Upper lobe of left lung (tissue), 6 donors: ENCODE results near the gene KLHL10. TPM values are rescaled to one million over a fixed set of nuclear protein-coding genes. Genes with fewer than 3 reads are reported as not detected.

Experiments
- ATAC-seq, 2 donors: fragments of 200-7000 bp; cut with Tn5 transposase; one replicate each; pipeline ENCODE4 v1.9.1; 2022; ENCODE audit warnings: mild to moderate bottlenecking in 2 of 2, moderate library complexity in 2 of 2; ENCODE audit not compliant: low FRiP score in 2 of 2
- DNase-seq, 2 donors: peaks; one replicate each; pipeline ENCODE4 v3.0.0-alpha.2; 2019 to 2020
- H3K27ac ChIP-seq, 4 donors: fragments of 200-600 bp; sonication (generic); one replicate each; pipeline ENCODE4 v1.5.1; 2016 to 2019
- H3K27me3 ChIP-seq, 4 donors: fragments of 200-600 bp; sonication (generic); one replicate each; pipeline ENCODE4 v1.5.1; 2017 to 2019
- H3K36me3 ChIP-seq, 4 donors: fragments of 200-600 bp; sonication (generic); one replicate each; pipeline ENCODE4 v1.5.1; 2016 to 2019
- H3K4me1 ChIP-seq, 4 donors: fragments of 200-600 bp; sonication (generic); one replicate each; pipeline ENCODE4 v1.5.1; 2018 to 2019
- H3K4me3 ChIP-seq, 4 donors: fragments of 200-600 bp; sonication (generic); one replicate each; pipeline ENCODE4 v1.5.1; 2017 to 2019; ENCODE audit warnings: mild to moderate bottlenecking in 2 of 4, moderate library complexity in 1 of 4
- H3K9me3 ChIP-seq, 4 donors: fragments of 200-600 bp; sonication (generic); one replicate each; pipeline ENCODE4 v1.5.1; 2018 to 2019
- EP300 ChIP-seq, 4 donors: sonication (generic); formaldehyde crosslinking; IDR thresholded peaks; one replicate each; pipeline ENCODE4 v1.5.1; 2017; ENCODE audit warnings: antibody characterized with exemption in 4 of 4, control low read depth in 2 of 4
- POLR2A ChIP-seq, 4 donors: fragments of 450-650 bp; IDR thresholded peaks; one replicate each; pipeline ENCODE4 v1.5.1; 2016 to 2017; ENCODE audit warnings: antibody characterized with exemption in 4 of 4, mild to moderate bottlenecking in 2 of 4
- POLR2AphosphoS5 ChIP-seq, 2 donors: sonication (generic); formaldehyde crosslinking; IDR thresholded peaks; one replicate each; pipeline ENCODE4 v1.5.1; 2017; ENCODE audit warnings: antibody characterized with exemption in 2 of 2
- WGBS, 2 donors: methylation state at CpG; one replicate each; pipeline ENCODE4 v1.1.5; 2017 to 2018; 5-methylcytosine and 5-hydroxymethylcytosine counted together
- total RNA-seq, 6 donors: library from RNA; depleted of rRNA in 4 of 6; stranded (reverse); fragments of >200 nt in 4 of 6; gene quantifications; one replicate each; pipeline versions ENCODE4 v1.1.0 to v1.2.1, GENCODE V29; 2016 to 2021
- TF ChIP-seq, protein P1 (sequence below), 6 experiments: fragments of 450-650 bp in 4 of 6; fragments of 200-600 bp in 2 of 6; sonication (generic) in 2 of 6; IDR thresholded peaks; one replicate each; pipeline ENCODE4 v1.5.1; 2016 to 2019; ENCODE audit warnings: antibody characterized with exemption in 6 of 6
- donor health status: DM: no; HTN: no; CAD: no; lungs with moderate emphysema.
- donor health status: DM: no; HTN: yes; CAD: no; lungs with severe emphysema.

KLHL10 gene
- 1 to 10 TPM in 1 of 6 donors, under 1 TPM in 2, not detected in 3; 0.17 to 1.1 (median 0.37) TPM for total RNA-seq

GRCh38 chr17:41837761-41838538, at the start of gene KLHL10:
Gene KLHL10, plus strand, starts transcription at chr17:41837825. Its CDS starts 108 bp downstream, at chr17:41837933.
- peaks cover 0 to under 1% (median 0%) of the 10 kb centered on the region in 4 donors for H3K36me3 ChIP-seq
- peak within 1 kb of the TSS in 2 of 4 donors; percentile 74 to 78 for H3K27ac ChIP-seq
- no peak for DNase-seq
- H3K27me3 ChIP-seq, result no peaks in the 10 kb centered on the region
- TF ChIP-seq POLR2A (IDR thresholded peaks at IDR 0.05), result no peak
- TF ChIP-seq EP300 (IDR thresholded peaks at IDR 0.05), result no peak
- no peak for TF ChIP-seq POLR2AphosphoS5 (IDR thresholded peaks at IDR 0.05)
- TF ChIP-seq, protein P1, sequence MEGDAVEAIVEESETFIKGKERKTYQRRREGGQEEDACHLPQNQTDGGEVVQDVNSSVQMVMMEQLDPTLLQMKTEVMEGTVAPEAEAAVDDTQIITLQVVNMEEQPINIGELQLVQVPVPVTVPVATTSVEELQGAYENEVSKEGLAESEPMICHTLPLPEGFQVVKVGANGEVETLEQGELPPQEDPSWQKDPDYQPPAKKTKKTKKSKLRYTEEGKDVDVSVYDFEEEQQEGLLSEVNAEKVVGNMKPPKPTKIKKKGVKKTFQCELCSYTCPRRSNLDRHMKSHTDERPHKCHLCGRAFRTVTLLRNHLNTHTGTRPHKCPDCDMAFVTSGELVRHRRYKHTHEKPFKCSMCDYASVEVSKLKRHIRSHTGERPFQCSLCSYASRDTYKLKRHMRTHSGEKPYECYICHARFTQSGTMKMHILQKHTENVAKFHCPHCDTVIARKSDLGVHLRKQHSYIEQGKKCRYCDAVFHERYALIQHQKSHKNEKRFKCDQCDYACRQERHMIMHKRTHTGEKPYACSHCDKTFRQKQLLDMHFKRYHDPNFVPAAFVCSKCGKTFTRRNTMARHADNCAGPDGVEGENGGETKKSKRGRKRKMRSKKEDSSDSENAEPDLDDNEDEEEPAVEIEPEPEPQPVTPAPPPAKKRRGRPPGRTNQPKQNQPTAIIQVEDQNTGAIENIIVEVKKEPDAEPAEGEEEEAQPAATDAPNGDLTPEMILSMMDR (IDR thresholded peaks at IDR 0.05), result no peak
- H3K4me3 ChIP-seq, result peak within 1 kb of the TSS in 3 of 4 donors; percentile 77 to 94 (median 91)
- no peaks in the 10 kb centered on the region for H3K9me3 ChIP-seq
- WGBS, 2 donors, result 89% methylated on average over 15 of the region's 15 CpGs
- H3K4me1 ChIP-seq, result peaks cover 5 to 23% (median 13%) of the 10 kb centered on the region in 4 donors
- no peak for ATAC-seq

GRCh38 chr17:41792845-41793783, 44.5 kb upstream of the KLHL10 start:
- Histone ChIP-seq H3K9me3 (no peaks in the 10 kb centered on the region), H3K27ac (peak overlapping the region; percentile 64 to 81 (median 77)), H3K36me3 (no peaks in the 10 kb centered on the region), H3K4me1 (peaks cover 24 to 42% (median 28%) of the 10 kb centered on the region in 4 donors), H3K27me3 (no peaks in the 10 kb centered on the region), H3K4me3 (peak overlapping the region in 1 of 4 donors; percentile 18)
- WGBS, 2 donors, result 33 to 40% methylated on average over 12 to 22 of the region's 22 CpGs
- ATAC-seq (peak; percentile 64 to 84), DNase-seq (peak; percentile 79 to 80)
- TF ChIP-seq POLR2A (IDR thresholded peaks at IDR 0.05), result peak in 1 of 4 donors; percentile 11
- TF ChIP-seq, protein P1 (IDR thresholded peaks at IDR 0.05), result no peak

DNA sequence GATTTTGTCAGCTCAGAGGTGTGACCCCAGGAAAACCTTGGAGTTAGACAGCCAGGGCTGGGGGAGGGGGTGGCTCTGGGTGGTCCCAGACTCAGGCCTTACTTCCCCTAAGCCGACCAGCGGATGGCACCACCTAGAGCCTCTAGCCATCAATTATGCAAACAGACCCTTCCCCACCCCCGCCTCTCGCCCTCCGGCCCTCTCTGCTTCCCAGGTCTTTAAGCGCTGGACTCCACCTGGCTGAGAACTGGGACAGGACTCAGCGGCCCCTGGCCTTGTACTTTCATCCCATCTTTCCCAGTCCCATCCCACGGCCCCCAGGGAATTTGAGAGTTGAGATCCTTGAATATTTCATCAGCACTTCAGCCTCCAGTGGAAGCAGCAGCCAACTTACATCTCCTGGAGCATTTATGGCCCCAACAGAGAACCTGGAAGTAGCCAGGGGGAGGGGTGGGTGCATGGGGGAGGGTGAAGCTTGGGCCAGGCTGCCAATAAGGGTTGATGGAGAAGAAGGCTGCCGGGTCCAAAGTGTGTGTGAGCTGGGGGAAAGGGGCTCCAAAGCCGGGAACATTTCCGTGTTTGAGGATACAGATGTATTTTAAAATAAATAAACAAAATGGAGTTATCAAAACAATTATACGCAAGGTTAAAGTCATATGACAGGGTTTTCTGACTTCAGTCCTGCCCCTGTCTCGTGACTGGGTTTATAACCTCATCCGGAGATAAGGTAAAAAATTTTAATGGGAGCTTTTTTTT, 43.7 kb upstream of the KLHL10 start:
- no peaks in the 10 kb centered on the region for H3K9me3 ChIP-seq
- 69 to 70% methylated on average over 9 to 12 of the region's 14 CpGs for WGBS, 2 donors
- H3K27me3 ChIP-seq, result no peaks in the 10 kb centered on the region
- H3K4me3 ChIP-seq, result no peak overlapping the region
- no peaks in the 10 kb centered on the region for H3K36me3 ChIP-seq
- DNase-seq (no peak), ATAC-seq (no peak)
- peaks cover 20 to 33% (median 27%) of the 10 kb centered on the region in 4 donors for H3K4me1 ChIP-seq
- H3K27ac ChIP-seq, result peak overlapping the region; percentile 64 to 81 (median 77)
- TF ChIP-seq POLR2AphosphoS5 (IDR thresholded peaks at IDR 0.05) (no peak), EP300 (IDR thresholded peaks at IDR 0.05) (no peak), POLR2A (IDR thresholded peaks at IDR 0.05) (no peak)
- TF ChIP-seq, protein P1 (IDR thresholded peaks at IDR 0.05), result no peak

- no peak overlapping the region for H3K27ac ChIP-seq
- TF ChIP-seq, protein P1 (IDR thresholded peaks at IDR 0.05), result no peak
- TF ChIP-seq POLR2A (IDR thresholded peaks at IDR 0.05) (no peak), EP300 (IDR thresholded peaks at IDR 0.05) (no peak), POLR2AphosphoS5 (IDR thresholded peaks at IDR 0.05) (no peak)
- ATAC-seq (no peak), DNase-seq (no peak)
- no peaks in the 10 kb centered on the region for H3K27me3 ChIP-seq
- H3K4me1 ChIP-seq, result peaks cover 19 to 31% (median 27%) of the 10 kb centered on the region in 4 donors
- no peak overlapping the region for H3K4me3 ChIP-seq
- WGBS, 2 donors, result 95 to 96% methylated on average over 5 of the region's 5 CpGs
- H3K9me3 ChIP-seq, result no peaks in the 10 kb centered on the region
- H3K36me3 ChIP-seq, result no peaks in the 10 kb centered on the region
These were observed 43.1 kb upstream of the KLHL10 start for GRCh38 chr17:41794540-41794975.
